HEK293 (cell line): ENCODE data around the gene CGGBP1.

ENCODE experiments used
- CTCF ChIA-PET: fragments of 350-600 bp; formaldehyde crosslinking; extraction: SDS; loops from one replicate; lab custom pipeline; 2021; ENCODE audit warnings: antibody characterized with exemption; lab: Yijun Ruan, JAX
- POLR2A ChIA-PET: fragments of 300-600 bp; formaldehyde crosslinking; extraction: SDS; loops from one replicate; lab custom pipeline; 2020; ENCODE audit warnings: antibody characterized with exemption, inconsistent platforms; lab: Yijun Ruan, JAX
- H3K27ac ChIP-seq: fragments of 200-500 bp; sonication (Bioruptor generic); 2 replicates; pipeline ENCODE4 v1.5.1; 2014; ENCODE audit warnings: low read depth, low read length, control low read depth, inconsistent platforms; ENCODE audit errors: extremely low read depth
- H3K36me3 ChIP-seq, 2 experiments: fragments of 200-500 bp in 1 of 2; sonication (Bioruptor generic) in 1 of 2; 1 replicate in 1 of 2; 2 replicates in 1 of 2; pipeline ENCODE4 v1.5.1; 2014 to 2017; ENCODE audit warnings: inconsistent platforms in 2 of 2, low read length in 2 of 2; ENCODE audit not compliant: control insufficient read depth in 2 of 2, insufficient read depth in 1 of 2
- H3K4me1 ChIP-seq: fragments of 200-500 bp; sonication (Bioruptor generic); 2 replicates; pipeline ENCODE4 v1.5.1; 2014; ENCODE audit warnings: mild to moderate bottlenecking, low read length, inconsistent platforms; ENCODE audit not compliant: control insufficient read depth, insufficient read depth
- H3K4me3 ChIP-seq: 2 replicates; pipeline ENCODE4 v1.5.1; 2011; ENCODE audit warnings: low read depth, mild to moderate bottlenecking, control low read depth, low read length, moderate library complexity
- H3K9me3 ChIP-seq: fragments of 200-500 bp; sonication (Bioruptor generic); 2 replicates; pipeline ENCODE4 v1.5.1; 2014; ENCODE audit warnings: low read depth, low read length, inconsistent platforms; ENCODE audit not compliant: control insufficient read depth, insufficient read depth
- BCL11A ChIP-seq: fragments of 450-650 bp; formaldehyde crosslinking; IDR thresholded peaks from 2 replicates; pipeline ENCODE4 v1.5.1; 2016; ENCODE audit warnings: low read depth, missing biosample characterization, missing genetic modification characterization
- KLF10 ChIP-seq: fragments of 450-650 bp; IDR thresholded peaks from 2 replicates; pipeline ENCODE4 v1.5.1; 2018; ENCODE audit warnings: missing biosample characterization, mild to moderate bottlenecking, missing genetic modification characterization
- ZBTB7A ChIP-seq: fragments of 450-650 bp; formaldehyde crosslinking; IDR thresholded peaks from 2 replicates; pipeline ENCODE4 v1.5.1; 2016; ENCODE audit warnings: low read depth, missing biosample characterization, missing genetic modification characterization
- ZNF138 ChIP-seq: fragments of 450-650 bp; formaldehyde crosslinking; IDR thresholded peaks from 2 replicates; pipeline ENCODE4 v1.5.1; 2016; ENCODE audit warnings: missing biosample characterization, missing genetic modification characterization, borderline replicate concordance
- ZNF155 ChIP-seq: fragments of 450-650 bp; formaldehyde crosslinking; IDR thresholded peaks from 2 replicates; pipeline ENCODE4 v1.5.1; 2016; ENCODE audit warnings: missing biosample characterization, missing genetic modification characterization
- ZNF157 ChIP-seq: fragments of 450-650 bp; formaldehyde crosslinking; IDR thresholded peaks from 2 replicates; pipeline ENCODE4 v1.5.1; 2016; ENCODE audit warnings: missing biosample characterization, missing genetic modification characterization
- ZNF174 ChIP-seq: fragments of 450-650 bp; formaldehyde crosslinking; IDR thresholded peaks from 2 replicates; pipeline ENCODE4 v1.5.0; 2017; ENCODE audit warnings: missing biosample characterization, mild to moderate bottlenecking, missing genetic modification characterization
- ZNF184 ChIP-seq: fragments of 450-650 bp; IDR thresholded peaks from 2 replicates; pipeline ENCODE4 v1.5.1; 2018; ENCODE audit warnings: missing biosample characterization, mild to moderate bottlenecking, missing genetic modification characterization
- ZNF223 ChIP-seq: fragments of 450-650 bp; formaldehyde crosslinking; IDR thresholded peaks from 2 replicates; pipeline ENCODE4 v1.5.1; 2016; ENCODE audit warnings: missing biosample characterization, missing genetic modification characterization
- ZNF324 ChIP-seq: fragments of 450-650 bp; formaldehyde crosslinking; IDR thresholded peaks from 2 replicates; pipeline ENCODE4 v1.5.1; 2016; ENCODE audit warnings: missing biosample characterization, missing genetic modification characterization
- ZNF335 ChIP-seq: fragments of 450-650 bp; formaldehyde crosslinking; conservative IDR thresholded peaks from 2 replicates; pipeline ENCODE4 v1.5.1; 2016; ENCODE audit warnings: missing biosample characterization, missing genetic modification characterization
- ZNF350 ChIP-seq: fragments of 450-650 bp; formaldehyde crosslinking; IDR thresholded peaks from 2 replicates; pipeline ENCODE4 v1.5.0; 2017; ENCODE audit warnings: missing biosample characterization, mild to moderate bottlenecking, missing genetic modification characterization
- ZNF473 ChIP-seq: fragments of 450-650 bp; formaldehyde crosslinking; IDR thresholded peaks from 2 replicates; pipeline ENCODE4 v1.5.1; 2017; ENCODE audit warnings: missing biosample characterization, missing genetic modification characterization
- ZNF529 ChIP-seq: fragments of 450-650 bp; formaldehyde crosslinking; IDR thresholded peaks from 2 replicates; pipeline ENCODE4 v1.5.1; 2017; ENCODE audit warnings: missing genetic modification characterization, missing biosample characterization; ENCODE audit not compliant: insufficient replicate concordance
- ZNF560 ChIP-seq: fragments of 450-650 bp; formaldehyde crosslinking; IDR thresholded peaks from 2 replicates; pipeline ENCODE4 v1.5.1; 2017; ENCODE audit warnings: missing biosample characterization, missing genetic modification characterization, borderline replicate concordance
- ZNF626 ChIP-seq: fragments of 450-650 bp; sonication (Bioruptor Pico); formaldehyde crosslinking; IDR thresholded peaks from 2 replicates; pipeline ENCODE4 v1.5.1; 2018; ENCODE audit warnings: missing biosample characterization, missing genetic modification characterization, inconsistent platforms
- ZNF654 ChIP-seq: fragments of 450-650 bp; formaldehyde crosslinking; IDR thresholded peaks from 2 replicates; pipeline ENCODE4 v1.5.1; 2016; ENCODE audit warnings: low read depth, missing biosample characterization, missing genetic modification characterization
- ZNF701 ChIP-seq: fragments of 450-650 bp; formaldehyde crosslinking; IDR thresholded peaks from 2 replicates; pipeline ENCODE4 v1.5.1; 2016; ENCODE audit warnings: missing biosample characterization, missing genetic modification characterization
- ZNF707 ChIP-seq: fragments of 450-650 bp; formaldehyde crosslinking; IDR thresholded peaks from 2 replicates; pipeline ENCODE4 v1.5.1; 2016; ENCODE audit warnings: missing biosample characterization, missing genetic modification characterization
- ZNF747 ChIP-seq: fragments of 450-650 bp; formaldehyde crosslinking; IDR thresholded peaks from 2 replicates; pipeline ENCODE4 v1.5.1; 2016; ENCODE audit warnings: missing biosample characterization, missing genetic modification characterization
- ZNF785 ChIP-seq: fragments of 450-650 bp; formaldehyde crosslinking; IDR thresholded peaks from 2 replicates; pipeline ENCODE4 v1.5.1; 2016; ENCODE audit warnings: missing biosample characterization, missing genetic modification characterization
- ZNF791 ChIP-seq: fragments of 450-650 bp; formaldehyde crosslinking; IDR thresholded peaks from 2 replicates; pipeline ENCODE4 v1.5.1; 2016; ENCODE audit warnings: missing biosample characterization, missing genetic modification characterization
- ZSCAN30 ChIP-seq: fragments of 450-650 bp; IDR thresholded peaks from 2 replicates; pipeline ENCODE4 v1.5.1; 2018; ENCODE audit warnings: missing biosample characterization, mild to moderate bottlenecking, missing genetic modification characterization, moderate library complexity
- TF ChIP-seq, protein P1 (sequence below): fragments of 450-650 bp; formaldehyde crosslinking; IDR thresholded peaks from 2 replicates; pipeline ENCODE4 v1.5.1; 2017; ENCODE audit warnings: missing biosample characterization, missing genetic modification characterization
- TF ChIP-seq, protein P2 (sequence below): fragments of 450-650 bp; formaldehyde crosslinking; IDR thresholded peaks from 2 replicates; pipeline ENCODE4 v1.5.1; 2016; ENCODE audit warnings: missing biosample characterization, missing genetic modification characterization, low read depth
- TF ChIP-seq, protein P3 (sequence below): fragments of 450-650 bp; formaldehyde crosslinking; IDR thresholded peaks from 2 replicates; pipeline ENCODE4 v1.5.1; 2016; ENCODE audit warnings: missing biosample characterization, missing genetic modification characterization
- TF ChIP-seq, protein P4 (sequence below): fragments of 450-650 bp; IDR thresholded peaks from 2 replicates; pipeline ENCODE4 v1.5.1; 2018; ENCODE audit warnings: missing biosample characterization, missing genetic modification characterization
- TF ChIP-seq, protein P5 (sequence below): fragments of 450-650 bp; formaldehyde crosslinking; IDR thresholded peaks from 2 replicates; pipeline ENCODE4 v1.5.1; 2016; ENCODE audit warnings: missing biosample characterization, missing genetic modification characterization

The CGGBP1 gene

DNA sequence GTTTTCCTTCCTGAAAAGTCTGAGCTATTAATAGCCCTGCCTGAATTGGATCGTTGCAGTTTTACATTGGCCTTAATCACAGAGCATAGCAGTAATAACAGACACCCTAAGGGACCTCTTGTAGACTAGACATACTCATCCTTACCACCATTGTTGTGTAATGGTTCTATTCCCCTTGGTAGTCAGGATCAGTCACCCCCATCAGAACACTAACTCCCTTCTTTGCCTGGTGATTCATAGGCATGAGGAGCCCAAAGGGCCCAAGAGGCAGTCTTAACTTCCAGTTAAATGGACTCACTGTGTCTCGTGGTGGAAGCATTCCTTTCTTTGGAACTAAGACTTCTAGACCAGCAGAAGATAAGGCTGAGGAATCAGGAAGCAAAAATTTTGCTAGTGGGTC is 20.2 kb downstream of the CGGBP1 start:
- H3K4me3 ChIP-seq: no peak overlapping the region
- H3K4me1 ChIP-seq: no peaks in the 10 kb centered on the region
- no peak for TF ChIP-seq ZNF654 (tag by site-specific recombination)
- no peak for TF ChIP-seq BCL11A (tag by site-specific recombination)
- TF ChIP-seq ZNF626 (tag by site-specific recombination): no peak
- TF ChIP-seq ZNF155: no peak
- TF ChIP-seq ZNF223 (tag by site-specific recombination): no peak
- TF ChIP-seq, protein P1, sequence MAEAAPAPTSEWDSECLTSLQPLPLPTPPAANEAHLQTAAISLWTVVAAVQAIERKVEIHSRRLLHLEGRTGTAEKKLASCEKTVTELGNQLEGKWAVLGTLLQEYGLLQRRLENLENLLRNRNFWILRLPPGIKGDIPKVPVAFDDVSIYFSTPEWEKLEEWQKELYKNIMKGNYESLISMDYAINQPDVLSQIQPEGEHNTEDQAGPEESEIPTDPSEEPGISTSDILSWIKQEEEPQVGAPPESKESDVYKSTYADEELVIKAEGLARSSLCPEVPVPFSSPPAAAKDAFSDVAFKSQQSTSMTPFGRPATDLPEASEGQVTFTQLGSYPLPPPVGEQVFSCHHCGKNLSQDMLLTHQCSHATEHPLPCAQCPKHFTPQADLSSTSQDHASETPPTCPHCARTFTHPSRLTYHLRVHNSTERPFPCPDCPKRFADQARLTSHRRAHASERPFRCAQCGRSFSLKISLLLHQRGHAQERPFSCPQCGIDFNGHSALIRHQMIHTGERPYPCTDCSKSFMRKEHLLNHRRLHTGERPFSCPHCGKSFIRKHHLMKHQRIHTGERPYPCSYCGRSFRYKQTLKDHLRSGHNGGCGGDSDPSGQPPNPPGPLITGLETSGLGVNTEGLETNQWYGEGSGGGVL (tag by site-specific recombination): no peak
- TF ChIP-seq ZSCAN30 (tag by site-specific recombination): no peak
- TF ChIP-seq ZNF335: no peak
- TF ChIP-seq ZNF157 (tag by site-specific recombination): no peak
- TF ChIP-seq, protein P2, sequence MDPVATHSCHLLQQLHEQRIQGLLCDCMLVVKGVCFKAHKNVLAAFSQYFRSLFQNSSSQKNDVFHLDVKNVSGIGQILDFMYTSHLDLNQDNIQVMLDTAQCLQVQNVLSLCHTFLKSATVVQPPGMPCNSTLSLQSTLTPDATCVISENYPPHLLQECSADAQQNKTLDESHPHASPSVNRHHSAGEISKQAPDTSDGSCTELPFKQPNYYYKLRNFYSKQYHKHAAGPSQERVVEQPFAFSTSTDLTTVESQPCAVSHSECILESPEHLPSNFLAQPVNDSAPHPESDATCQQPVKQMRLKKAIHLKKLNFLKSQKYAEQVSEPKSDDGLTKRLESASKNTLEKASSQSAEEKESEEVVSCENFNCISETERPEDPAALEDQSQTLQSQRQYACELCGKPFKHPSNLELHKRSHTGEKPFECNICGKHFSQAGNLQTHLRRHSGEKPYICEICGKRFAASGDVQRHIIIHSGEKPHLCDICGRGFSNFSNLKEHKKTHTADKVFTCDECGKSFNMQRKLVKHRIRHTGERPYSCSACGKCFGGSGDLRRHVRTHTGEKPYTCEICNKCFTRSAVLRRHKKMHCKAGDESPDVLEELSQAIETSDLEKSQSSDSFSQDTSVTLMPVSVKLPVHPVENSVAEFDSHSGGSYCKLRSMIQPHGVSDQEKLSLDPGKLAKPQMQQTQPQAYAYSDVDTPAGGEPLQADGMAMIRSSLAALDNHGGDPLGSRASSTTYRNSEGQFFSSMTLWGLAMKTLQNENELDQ (tag by site-specific recombination): no peak
- TF ChIP-seq, protein P3, sequence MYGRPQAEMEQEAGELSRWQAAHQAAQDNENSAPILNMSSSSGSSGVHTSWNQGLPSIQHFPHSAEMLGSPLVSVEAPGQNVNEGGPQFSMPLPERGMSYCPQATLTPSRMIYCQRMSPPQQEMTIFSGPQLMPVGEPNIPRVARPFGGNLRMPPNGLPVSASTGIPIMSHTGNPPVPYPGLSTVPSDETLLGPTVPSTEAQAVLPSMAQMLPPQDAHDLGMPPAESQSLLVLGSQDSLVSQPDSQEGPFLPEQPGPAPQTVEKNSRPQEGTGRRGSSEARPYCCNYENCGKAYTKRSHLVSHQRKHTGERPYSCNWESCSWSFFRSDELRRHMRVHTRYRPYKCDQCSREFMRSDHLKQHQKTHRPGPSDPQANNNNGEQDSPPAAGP (tag by site-specific recombination): no peak
- no peak for TF ChIP-seq ZNF529 (tag by site-specific recombination)
- TF ChIP-seq ZNF791 (tag by site-specific recombination): no peak
- TF ChIP-seq, protein P4, sequence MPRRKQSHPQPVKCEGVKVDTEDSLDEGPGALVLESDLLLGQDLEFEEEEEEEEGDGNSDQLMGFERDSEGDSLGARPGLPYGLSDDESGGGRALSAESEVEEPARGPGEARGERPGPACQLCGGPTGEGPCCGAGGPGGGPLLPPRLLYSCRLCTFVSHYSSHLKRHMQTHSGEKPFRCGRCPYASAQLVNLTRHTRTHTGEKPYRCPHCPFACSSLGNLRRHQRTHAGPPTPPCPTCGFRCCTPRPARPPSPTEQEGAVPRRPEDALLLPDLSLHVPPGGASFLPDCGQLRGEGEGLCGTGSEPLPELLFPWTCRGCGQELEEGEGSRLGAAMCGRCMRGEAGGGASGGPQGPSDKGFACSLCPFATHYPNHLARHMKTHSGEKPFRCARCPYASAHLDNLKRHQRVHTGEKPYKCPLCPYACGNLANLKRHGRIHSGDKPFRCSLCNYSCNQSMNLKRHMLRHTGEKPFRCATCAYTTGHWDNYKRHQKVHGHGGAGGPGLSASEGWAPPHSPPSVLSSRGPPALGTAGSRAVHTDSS (tag by site-specific recombination): no peak
- no peak for TF ChIP-seq ZNF707 (tag by site-specific recombination)
- H3K36me3 ChIP-seq: no peaks in the 10 kb centered on the region
- ChIA-PET POLR2A (no interaction called here), CTCF (no interaction called here)
- H3K27ac ChIP-seq: no peak overlapping the region
- no peaks in the 10 kb centered on the region for H3K9me3 ChIP-seq

DNA sequence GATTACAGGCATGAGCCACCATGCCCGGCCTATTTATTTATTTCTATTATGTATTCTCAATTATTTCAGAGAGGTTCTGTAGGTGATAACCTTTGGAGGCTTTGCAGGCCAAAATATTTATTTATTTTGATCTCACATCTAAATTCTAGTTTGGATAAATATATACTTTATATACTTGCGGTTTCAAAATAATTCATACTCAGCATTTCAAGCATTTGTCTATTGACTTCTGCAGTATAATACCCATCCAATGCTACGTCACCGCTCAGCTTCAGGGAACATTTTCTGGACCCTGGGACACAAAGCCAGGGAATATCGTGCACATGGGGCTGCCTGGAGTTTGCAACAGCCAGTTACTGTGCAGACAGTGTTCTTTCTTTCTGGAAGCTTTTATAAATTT is 22.6 kb downstream of the CGGBP1 start:
- H3K9me3 ChIP-seq: no peaks in the 10 kb centered on the region
- CTCF ChIA-PET: interaction anchor here (0.6 kb wide), 1 partner anchor 94 kb away, joined by 3 read pairs; no protein-coding TSS in a partner anchor
- POLR2A ChIA-PET: no interaction called here
- TF ChIP-seq ZNF324 (no peak), ZBTB7A (tag by site-specific recombination) (no peak), ZNF184 (no peak), ZNF560 (tag by site-specific recombination) (no peak), KLF10 (no peak), ZNF785 (tag by site-specific recombination) (no peak), ZNF747 (tag by site-specific recombination) (no peak), ZNF701 (no peak), ZNF473 (tag by site-specific recombination) (no peak), ZNF174 (tag by site-specific recombination) (no peak), ZNF138 (tag by site-specific recombination) (no peak), ZNF350 (tag by site-specific recombination) (no peak)
- TF ChIP-seq, protein P5, sequence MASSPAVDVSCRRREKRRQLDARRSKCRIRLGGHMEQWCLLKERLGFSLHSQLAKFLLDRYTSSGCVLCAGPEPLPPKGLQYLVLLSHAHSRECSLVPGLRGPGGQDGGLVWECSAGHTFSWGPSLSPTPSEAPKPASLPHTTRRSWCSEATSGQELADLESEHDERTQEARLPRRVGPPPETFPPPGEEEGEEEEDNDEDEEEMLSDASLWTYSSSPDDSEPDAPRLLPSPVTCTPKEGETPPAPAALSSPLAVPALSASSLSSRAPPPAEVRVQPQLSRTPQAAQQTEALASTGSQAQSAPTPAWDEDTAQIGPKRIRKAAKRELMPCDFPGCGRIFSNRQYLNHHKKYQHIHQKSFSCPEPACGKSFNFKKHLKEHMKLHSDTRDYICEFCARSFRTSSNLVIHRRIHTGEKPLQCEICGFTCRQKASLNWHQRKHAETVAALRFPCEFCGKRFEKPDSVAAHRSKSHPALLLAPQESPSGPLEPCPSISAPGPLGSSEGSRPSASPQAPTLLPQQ (tag by site-specific recombination): no peak
- TF ChIP-seq, protein P4 (tag by site-specific recombination): no peak

More for the DNA sequence above, 22.6 kb downstream of the CGGBP1 start:
- H3K4me1 ChIP-seq: no peaks in the 10 kb centered on the region
- H3K27ac ChIP-seq: no peak overlapping the region
- no peak overlapping the region for H3K4me3 ChIP-seq
- no peaks in the 10 kb centered on the region for H3K36me3 ChIP-seq
